ENCODE measurements around the gene PCLAF. TPM values are rescaled to one million over a fixed set of nuclear protein-coding genes. Genes with fewer than 3 reads are reported as not detected.
"Not testable (repeated sequence)": the region's sequence is repeated elsewhere in the genome, so short reads cannot be mapped to it uniquely, and the experiment has no call there.

The PCLAF gene
- total and polyA plus RNA-seq, 4 donors: 3.5 to 36.2 (median 6.0) TPM

DNA sequence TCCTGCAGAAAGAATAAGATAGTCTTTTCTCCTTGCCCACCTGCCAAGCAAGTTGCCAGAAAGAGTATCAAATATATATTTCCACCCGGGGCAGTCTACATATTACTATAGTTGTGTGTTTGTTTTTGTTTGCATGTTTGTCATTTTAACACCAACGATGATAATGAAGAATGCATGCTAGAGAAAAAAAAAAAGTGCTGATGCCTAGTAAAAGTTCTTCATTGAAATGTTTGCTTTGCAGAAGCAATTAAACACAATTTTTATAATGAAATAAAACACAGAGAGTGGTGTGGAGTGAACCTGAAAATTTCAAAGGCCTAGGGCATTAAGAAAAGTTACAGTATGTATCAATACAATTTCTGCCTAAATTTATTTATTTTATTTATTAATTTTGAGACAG, 2.5 kb upstream of the PCLAF start:
- Histone ChIP-seq H3K27ac (ENCODE audit: low read depth in 1 of 2, low read length in 1 of 2) (no peak overlapping the region), H3K9ac (ENCODE audit: insufficient read depth in 1 of 2, low read length in 2 of 2) (no peak overlapping the region), H3K27me3 (ENCODE audit: control insufficient read depth in 3 of 3, insufficient read depth in 3 of 3, low read length in 2 of 3) (no peaks in the 10 kb centered on the region), H3K9me3 (ENCODE audit: control insufficient read depth in 4 of 4, insufficient read depth in 3 of 4, low read length in 3 of 4) (no peaks in the 10 kb centered on the region), H3K4me1 (ENCODE audit: control insufficient read depth in 5 of 5, insufficient read depth in 5 of 5, low read length in 5 of 5) (peaks cover 0 to 23% (median 4%) of the 10 kb centered on the region in 5 donors), H3K4me3 (no peak overlapping the region), H3K36me3 (ENCODE audit: control insufficient read depth in 4 of 4, insufficient read depth in 4 of 4, low read length in 4 of 4) (no peaks in the 10 kb centered on the region)
- DNase-seq (no peak), ATAC-seq (ENCODE audit: insufficient read depth, low FRiP score) (no peak)
- WGBS, 2 donors: 84 to 99% methylated on average over 2 of the region's 2 CpGs
- TF ChIP-seq, protein P1, sequence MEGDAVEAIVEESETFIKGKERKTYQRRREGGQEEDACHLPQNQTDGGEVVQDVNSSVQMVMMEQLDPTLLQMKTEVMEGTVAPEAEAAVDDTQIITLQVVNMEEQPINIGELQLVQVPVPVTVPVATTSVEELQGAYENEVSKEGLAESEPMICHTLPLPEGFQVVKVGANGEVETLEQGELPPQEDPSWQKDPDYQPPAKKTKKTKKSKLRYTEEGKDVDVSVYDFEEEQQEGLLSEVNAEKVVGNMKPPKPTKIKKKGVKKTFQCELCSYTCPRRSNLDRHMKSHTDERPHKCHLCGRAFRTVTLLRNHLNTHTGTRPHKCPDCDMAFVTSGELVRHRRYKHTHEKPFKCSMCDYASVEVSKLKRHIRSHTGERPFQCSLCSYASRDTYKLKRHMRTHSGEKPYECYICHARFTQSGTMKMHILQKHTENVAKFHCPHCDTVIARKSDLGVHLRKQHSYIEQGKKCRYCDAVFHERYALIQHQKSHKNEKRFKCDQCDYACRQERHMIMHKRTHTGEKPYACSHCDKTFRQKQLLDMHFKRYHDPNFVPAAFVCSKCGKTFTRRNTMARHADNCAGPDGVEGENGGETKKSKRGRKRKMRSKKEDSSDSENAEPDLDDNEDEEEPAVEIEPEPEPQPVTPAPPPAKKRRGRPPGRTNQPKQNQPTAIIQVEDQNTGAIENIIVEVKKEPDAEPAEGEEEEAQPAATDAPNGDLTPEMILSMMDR (IDR thresholded peaks at IDR 0.05; ENCODE audit: control extremely low read depth, extremely low read depth): no peak

DNA sequence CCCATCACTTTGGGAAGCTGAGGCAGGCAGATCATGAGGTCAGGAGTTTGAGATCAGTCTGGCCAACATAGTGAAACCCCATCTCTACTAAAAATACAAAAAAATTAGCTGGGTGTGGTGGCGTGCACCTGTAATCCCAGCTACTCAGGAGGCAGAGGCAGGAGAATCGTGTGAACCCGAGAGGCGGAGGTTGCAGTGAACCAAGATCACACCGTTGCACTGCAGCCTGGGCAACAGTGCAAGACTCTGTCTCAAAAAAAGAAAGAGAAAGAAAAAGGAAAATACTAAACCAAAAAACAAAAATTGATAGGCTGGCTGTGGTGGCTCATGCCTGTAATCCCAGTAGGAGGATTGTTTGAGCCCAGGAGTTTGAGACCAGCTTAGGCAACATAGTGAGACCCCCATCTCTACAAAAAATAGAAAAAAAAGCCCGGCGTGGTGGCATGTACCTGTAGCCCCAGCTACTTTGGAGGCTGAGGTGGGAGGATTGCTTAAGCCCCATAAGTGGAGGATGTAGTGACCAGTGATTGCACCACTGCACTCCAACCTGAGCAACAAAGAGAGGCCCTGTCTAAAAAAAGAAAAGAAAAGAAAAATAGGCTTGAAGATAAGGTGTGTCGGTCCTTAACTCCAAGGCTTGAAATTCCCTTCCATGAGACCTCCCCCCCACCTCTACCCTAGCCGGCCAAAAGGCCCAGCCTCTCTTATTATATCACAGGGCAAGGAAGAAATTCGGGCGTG, 941 bp downstream of the PCLAF start:
- peaks cover 0 to 18% (median 3%) of the 10 kb centered on the region in 5 donors for H3K4me1 ChIP-seq (ENCODE audit: control insufficient read depth in 5 of 5, insufficient read depth in 5 of 5, low read length in 5 of 5)
- H3K36me3 ChIP-seq (ENCODE audit: control insufficient read depth in 4 of 4, insufficient read depth in 4 of 4, low read length in 4 of 4); H3K9ac ChIP-seq (ENCODE audit: insufficient read depth in 1 of 2, low read length in 2 of 2); ATAC-seq (ENCODE audit: insufficient read depth, low FRiP score); H3K4me3 ChIP-seq; DNase-seq; H3K9me3 ChIP-seq (ENCODE audit: control insufficient read depth in 4 of 4, insufficient read depth in 3 of 4, low read length in 3 of 4); H3K27me3 ChIP-seq (ENCODE audit: control insufficient read depth in 3 of 3, insufficient read depth in 3 of 3, low read length in 2 of 3); H3K27ac ChIP-seq (ENCODE audit: low read depth in 1 of 2, low read length in 1 of 2): not testable (repeated sequence)
- WGBS, 2 donors: 56 to 65% methylated on average over 11 of the region's 11 CpGs

DNA sequence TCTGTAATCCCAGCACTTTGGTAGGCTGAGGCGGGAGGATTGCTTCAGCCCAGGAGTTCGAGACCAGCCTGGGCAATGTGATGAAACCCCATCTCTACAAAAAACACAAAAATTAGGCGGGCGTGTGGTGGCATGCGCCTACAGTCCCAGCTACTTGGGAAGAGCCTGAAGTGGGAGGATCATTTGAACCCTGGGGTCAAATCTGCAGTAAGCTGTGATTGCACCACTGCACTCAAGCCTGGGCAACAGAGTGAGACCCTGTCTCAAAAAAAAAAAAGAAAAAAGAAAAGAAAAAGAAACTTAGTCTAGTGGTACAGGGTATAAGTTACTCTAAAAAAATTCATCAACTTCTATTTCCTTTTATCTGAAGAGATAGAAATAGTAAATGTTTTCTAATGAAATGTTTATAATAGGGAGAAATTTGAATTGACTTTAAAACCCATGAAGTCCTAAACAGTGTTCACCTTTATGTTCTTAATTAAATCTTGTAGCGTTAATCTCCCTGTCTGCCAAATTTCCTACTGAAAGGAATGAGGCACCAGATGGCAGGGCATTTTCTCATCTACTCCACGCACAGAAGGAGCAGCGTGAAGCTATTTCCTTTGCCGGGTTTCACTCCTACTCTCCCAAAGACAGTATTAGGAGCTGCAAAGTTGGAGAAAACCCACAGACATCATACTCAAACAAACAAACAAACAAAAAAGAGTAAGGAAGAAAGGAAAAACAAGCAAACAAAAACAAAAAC, 1.9 kb downstream of the PCLAF start:
- TF ChIP-seq, protein P1 (IDR thresholded peaks at IDR 0.05; ENCODE audit: control extremely low read depth, extremely low read depth): no peak
- Histone ChIP-seq H3K27me3 (ENCODE audit: control insufficient read depth in 3 of 3, insufficient read depth in 3 of 3, low read length in 2 of 3) (no peaks in the 10 kb centered on the region), H3K4me3 (no peak overlapping the region), H3K4me1 (ENCODE audit: control insufficient read depth in 5 of 5, insufficient read depth in 5 of 5, low read length in 5 of 5) (peaks cover 0 to 18% (median 3%) of the 10 kb centered on the region in 5 donors), H3K9ac (ENCODE audit: insufficient read depth in 1 of 2, low read length in 2 of 2) (no peak overlapping the region), H3K36me3 (ENCODE audit: control insufficient read depth in 4 of 4, insufficient read depth in 4 of 4, low read length in 4 of 4) (no peaks in the 10 kb centered on the region), H3K9me3 (ENCODE audit: control insufficient read depth in 4 of 4, insufficient read depth in 3 of 4, low read length in 3 of 4) (no peaks in the 10 kb centered on the region), H3K27ac (ENCODE audit: low read depth in 1 of 2, low read length in 1 of 2) (no peak overlapping the region)
- DNase-seq (no peak), ATAC-seq (ENCODE audit: insufficient read depth, low FRiP score) (no peak)
- 63 to 67% methylated on average over 9 of the region's 9 CpGs for WGBS, 2 donors

DNA sequence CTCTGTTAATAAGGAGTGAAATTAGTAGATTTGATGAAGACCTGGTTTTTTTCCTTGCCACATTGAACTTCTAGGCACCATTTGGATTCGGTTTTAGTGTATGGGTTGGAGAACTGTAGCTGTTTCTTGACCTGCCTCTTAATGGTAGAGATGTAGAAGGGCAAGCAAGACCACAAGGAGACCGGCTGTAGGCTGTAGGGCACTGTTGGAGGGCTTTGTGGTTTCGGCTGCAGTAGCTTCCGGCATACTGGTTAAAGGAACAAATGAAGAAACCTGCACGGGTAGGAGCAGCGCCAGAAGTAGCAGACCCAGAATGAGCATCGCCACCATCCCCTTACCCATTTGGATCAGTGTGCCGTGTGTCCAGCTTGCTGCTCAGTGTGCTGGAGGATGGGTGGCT, 7.9 kb downstream of the PCLAF start:
- Histone ChIP-seq H3K27me3 (ENCODE audit: control insufficient read depth in 3 of 3, insufficient read depth in 3 of 3, low read length in 2 of 3) (no peaks in the 10 kb centered on the region), H3K36me3 (ENCODE audit: control insufficient read depth in 4 of 4, insufficient read depth in 4 of 4, low read length in 4 of 4) (no peaks in the 10 kb centered on the region), H3K4me1 (ENCODE audit: control insufficient read depth in 5 of 5, insufficient read depth in 5 of 5, low read length in 5 of 5) (no peaks in the 10 kb centered on the region), H3K4me3 (no peak overlapping the region), H3K27ac (ENCODE audit: low read depth in 1 of 2, low read length in 1 of 2) (no peak overlapping the region), H3K9me3 (ENCODE audit: control insufficient read depth in 4 of 4, insufficient read depth in 3 of 4, low read length in 3 of 4) (no peaks in the 10 kb centered on the region), H3K9ac (ENCODE audit: insufficient read depth in 1 of 2, low read length in 2 of 2) (no peak overlapping the region)
- TF ChIP-seq, protein P1 (IDR thresholded peaks at IDR 0.05; ENCODE audit: control extremely low read depth, extremely low read depth): no peak
- ATAC-seq (ENCODE audit: insufficient read depth, low FRiP score): no peak
- WGBS, 2 donors: 50 to 86% methylated on average over 8 of the region's 8 CpGs
- DNase-seq: no peak

DNA sequence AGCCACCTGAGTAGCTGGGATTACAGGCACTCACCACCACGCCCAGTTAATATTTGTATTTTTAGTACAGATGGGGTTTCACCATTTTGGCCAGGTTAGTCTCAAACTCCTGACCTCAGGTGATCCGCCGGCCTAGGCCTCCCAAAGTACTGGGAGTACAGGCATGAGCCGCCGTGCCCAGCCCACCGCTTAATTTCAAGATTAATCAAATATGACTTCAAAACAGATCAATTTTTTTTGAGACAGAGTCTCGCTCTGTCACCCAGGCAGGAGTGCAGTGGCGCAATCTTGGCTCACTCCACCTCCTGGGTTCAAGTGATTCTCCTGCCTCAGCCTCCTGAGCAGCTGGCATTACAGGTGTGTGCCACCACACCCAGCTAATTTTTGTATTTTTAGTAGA, 9.9 kb downstream of the PCLAF start:
- H3K27ac ChIP-seq (ENCODE audit: low read depth in 1 of 2, low read length in 1 of 2); H3K4me1 ChIP-seq (ENCODE audit: control insufficient read depth in 5 of 5, insufficient read depth in 5 of 5, low read length in 5 of 5); H3K36me3 ChIP-seq (ENCODE audit: control insufficient read depth in 4 of 4, insufficient read depth in 4 of 4, low read length in 4 of 4); H3K9me3 ChIP-seq (ENCODE audit: control insufficient read depth in 4 of 4, insufficient read depth in 3 of 4, low read length in 3 of 4); DNase-seq; H3K27me3 ChIP-seq (ENCODE audit: control insufficient read depth in 3 of 3, insufficient read depth in 3 of 3, low read length in 2 of 3); ATAC-seq (ENCODE audit: insufficient read depth, low FRiP score); H3K9ac ChIP-seq (ENCODE audit: insufficient read depth in 1 of 2, low read length in 2 of 2); H3K4me3 ChIP-seq: not testable (repeated sequence)
- 96 to 98% methylated on average over 8 of the region's 8 CpGs for WGBS, 2 donors
